HEK293T (cell line): ENCODE results near the gene SLC26A9.

Source experiments
- CTCF ChIA-PET: fragments of 350-600 bp; formaldehyde crosslinking; extraction: SDS; loops from one replicate; lab custom pipeline; 2021; ENCODE audit warnings: antibody characterized with exemption, inconsistent platforms; lab: Yijun Ruan, JAX
- POLR2A ChIA-PET: fragments of 350-600 bp; formaldehyde crosslinking; extraction: SDS; loops from one replicate; lab custom pipeline; 2020; ENCODE audit warnings: antibody characterized with exemption, inconsistent platforms; lab: Yijun Ruan, JAX
- DNase-seq: peaks from one replicate; pipeline ENCODE4 v3.0.0; 2012; ENCODE audit warnings: mixed read lengths; ENCODE audit errors: extremely low spot score
- ARNT ChIP-seq: fragments of 450-650 bp; IDR thresholded peaks from 2 replicates; pipeline ENCODE4 v1.6.1; 2017; ENCODE audit warnings: mild to moderate bottlenecking
- BHLHE40 ChIP-seq: fragments of 450-650 bp; IDR thresholded peaks from 2 replicates; pipeline ENCODE4 v1.6.1; 2016; ENCODE audit warnings: mild to moderate bottlenecking, moderate library complexity, borderline replicate concordance
- CTBP1 ChIP-seq: fragments of 450-650 bp; IDR thresholded peaks from 2 replicates; pipeline ENCODE4 v1.6.1; 2016; ENCODE audit warnings: borderline replicate concordance
- ELF4 ChIP-seq: fragments of 450-650 bp; IDR thresholded peaks from 2 replicates; pipeline ENCODE4 v1.6.1; 2017; ENCODE audit warnings: antibody characterized with exemption
- FOXA1 ChIP-seq: fragments of 450-650 bp; IDR thresholded peaks from 2 replicates; pipeline ENCODE4 v1.6.1; 2016; ENCODE audit warnings: mild to moderate bottlenecking
- FOXK2 ChIP-seq: fragments of 450-650 bp; IDR thresholded peaks from 2 replicates; pipeline ENCODE4 v1.6.1; 2016; ENCODE audit warnings: mild to moderate bottlenecking
- FOXM1 ChIP-seq: fragments of 450-650 bp; IDR thresholded peaks from 2 replicates; pipeline ENCODE4 v1.6.1; 2017; ENCODE audit warnings: mild to moderate bottlenecking, borderline replicate concordance
- HDGF ChIP-seq: fragments of 450-650 bp; IDR thresholded peaks from 2 replicates; pipeline ENCODE4 v1.6.1; 2017; ENCODE audit warnings: antibody characterized with exemption, borderline replicate concordance
- L3MBTL2 ChIP-seq: fragments of 450-650 bp; conservative IDR thresholded peaks from 2 replicates; pipeline ENCODE4 v1.6.1; 2016; ENCODE audit warnings: mild to moderate bottlenecking
- LEF1 ChIP-seq: fragments of 450-650 bp; IDR thresholded peaks from 2 replicates; pipeline ENCODE4 v1.6.1; 2017; ENCODE audit warnings: mild to moderate bottlenecking, borderline replicate concordance
- NFRKB ChIP-seq: fragments of 450-650 bp; IDR thresholded peaks from 2 replicates; pipeline ENCODE4 v1.6.1; 2016; ENCODE audit warnings: mild to moderate bottlenecking, moderate library complexity
- PKNOX1 ChIP-seq: fragments of 450-650 bp; IDR thresholded peaks from 2 replicates; pipeline ENCODE4 v1.6.1; 2016
- SP1 ChIP-seq: fragments of 450-650 bp; IDR thresholded peaks from 2 replicates; pipeline ENCODE4 v1.6.1; 2017
- SUZ12 ChIP-seq: fragments of 450-650 bp; IDR thresholded peaks from 2 replicates; pipeline ENCODE4 v1.6.1; 2016; ENCODE audit warnings: mild to moderate bottlenecking
- TARDBP ChIP-seq: fragments of 450-650 bp; IDR thresholded peaks from 2 replicates; pipeline ENCODE4 v1.6.1; 2016
- ZNF384 ChIP-seq: fragments of 450-650 bp; IDR thresholded peaks from 2 replicates; pipeline ENCODE4 v1.6.1; 2016

The SLC26A9 gene

GRCh38 chr1:205936846-205937586 is 6.2 kb downstream of the SLC26A9 start:
- TF ChIP-seq L3MBTL2 (no peak), CTBP1 (no peak), FOXM1 (no peak), BHLHE40 (no peak), HDGF (no peak), FOXK2 (no peak), LEF1 (no peak), FOXA1 (no peak), SUZ12 (no peak), PKNOX1 (no peak), ARNT (no peak), TARDBP (no peak), ELF4 (no peak), ZNF384 (no peak), NFRKB (no peak)
- ChIA-PET CTCF (no interaction called here), POLR2A (no interaction called here)
- no peak for DNase-seq

- TF ChIP-seq BHLHE40, result no peak
- no peak for TF ChIP-seq NFRKB
- no peak for TF ChIP-seq CTBP1
- no peak for TF ChIP-seq PKNOX1
- no peak for TF ChIP-seq FOXK2
- no peak for TF ChIP-seq LEF1
- TF ChIP-seq ELF4, result no peak
- no peak for TF ChIP-seq FOXM1
- TF ChIP-seq ARNT, result no peak
- DNase-seq, result no peak
- ChIA-PET POLR2A (no interaction called here), CTCF (no interaction called here)
Observed at GRCh38 chr1:205936311-205936710, 6.9 kb downstream of the SLC26A9 start.

- DNase-seq, result no peak
- TF ChIP-seq PKNOX1 (no peak), ELF4 (no peak), BHLHE40 (no peak), FOXA1 (no peak), ARNT (no peak), ZNF384 (no peak), SP1 (no peak), L3MBTL2 (no peak), FOXM1 (no peak), HDGF (no peak), LEF1 (no peak), FOXK2 (no peak)
- CTCF ChIA-PET, result no interaction called here
- POLR2A ChIA-PET, result no interaction called here
Observed at GRCh38 chr1:205935869-205936268, 7.4 kb downstream of the SLC26A9 start.

- ChIA-PET CTCF (interaction anchor here (1.5 kb wide), 1 partner anchor 43 kb away, joined by 3 read pairs; no protein-coding TSS in a partner anchor), POLR2A (no interaction called here)
- TF ChIP-seq SUZ12 (no peak), ELF4 (no peak), SP1 (no peak), TARDBP (no peak), HDGF (no peak), FOXK2 (no peak), CTBP1 (no peak), FOXA1 (no peak), FOXM1 (no peak), BHLHE40 (no peak), LEF1 (no peak), ZNF384 (no peak), L3MBTL2 (no peak), NFRKB (no peak), PKNOX1 (no peak), ARNT (no peak)
- DNase-seq, result no peak
Observed at GRCh38 chr1:205934788-205935187, 8.5 kb downstream of the SLC26A9 start.

GRCh38 chr1:205933671-205934618 is 9.3 kb downstream of the SLC26A9 start:
- POLR2A ChIA-PET, result no interaction called here
- no peak for DNase-seq
- TF ChIP-seq NFRKB (no peak), CTBP1 (no peak), L3MBTL2 (no peak), PKNOX1 (no peak), SUZ12 (no peak), TARDBP (no peak), BHLHE40 (no peak), FOXA1 (no peak), ELF4 (no peak), SP1 (no peak), FOXM1 (no peak), HDGF (no peak), ZNF384 (no peak), FOXK2 (no peak), LEF1 (no peak), ARNT (no peak)
- CTCF ChIA-PET, result interaction anchor here (1.0 to 1.5 kb wide), 2 partner anchors 15 to 43 kb away, joined by 3 read pairs; no protein-coding TSS in a partner anchor
